ENCODE results near the gene MED27. TPM values are rescaled to one million over a fixed set of nuclear protein-coding genes. Genes with fewer than 3 reads are reported as not detected.

The MED27 gene
- total and polyA plus RNA-seq, 5 donors from 2014 or later = 28.7 to 58.5 (median 45.9) TPM

DNA sequence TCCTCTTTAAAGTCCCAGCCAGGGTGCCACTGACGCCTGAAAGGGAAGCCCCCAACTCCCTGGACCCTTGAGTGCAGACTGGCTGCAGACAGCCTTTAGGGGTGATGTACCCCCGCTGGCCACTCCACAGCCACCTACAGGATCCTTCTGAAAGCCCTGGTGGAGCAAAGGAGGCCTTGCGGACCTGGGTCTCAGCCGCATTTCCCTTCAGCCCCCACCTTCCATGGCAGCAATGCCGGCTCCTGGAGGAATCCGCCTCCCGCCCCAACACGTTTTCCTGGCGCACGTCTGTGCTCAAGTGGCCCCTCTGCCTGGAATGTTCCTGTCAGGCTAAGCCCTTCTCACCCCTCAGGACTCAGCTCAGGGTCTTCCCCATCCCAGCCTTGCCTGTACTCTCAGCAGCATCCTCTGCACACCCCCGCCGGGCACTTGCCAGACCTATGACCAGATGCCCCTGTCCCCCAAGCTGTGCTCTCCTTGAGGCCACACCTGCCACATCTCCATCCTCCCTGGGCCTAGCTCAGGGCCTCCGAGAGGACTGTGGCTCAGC is 205.7 kb downstream of the MED27 start:
- H3K36me3 ChIP-seq (ENCODE audit: control insufficient read depth, insufficient read depth, low read length) = peaks cover 3% of the 10 kb centered on the region
- ATAC-seq (ENCODE audit: low read depth in 2 of 2) = no peak
- H3K9me3 ChIP-seq (ENCODE audit: control insufficient read depth in 2 of 2, low read length in 2 of 2) = no peaks in the 10 kb centered on the region
- Mint-ChIP-seq H3K4me1 (peaks cover 0 to 3% (median 0%) of the 10 kb centered on the region in 4 donors), H3K4me3 (no peak overlapping the region), H3K27ac (no peak overlapping the region), H3K27me3 (no peaks in the 10 kb centered on the region), H3K9me3 (no peaks in the 10 kb centered on the region), H3K36me3 (peaks cover 9% of the 10 kb centered on the region)
- no peak overlapping the region for H3K27ac ChIP-seq (ENCODE audit: insufficient read depth, low read length, poor library complexity, severe bottlenecking)
- H3K27me3 ChIP-seq (ENCODE audit: control insufficient read depth, insufficient read depth, low read length) = no peaks in the 10 kb centered on the region
- no peak overlapping the region for H3K4me3 ChIP-seq (ENCODE audit: low read depth, low read length)
- DNase-seq = no peak
- no peaks in the 10 kb centered on the region for H3K4me1 ChIP-seq (ENCODE audit: control insufficient read depth, insufficient read depth, low read length, poor library complexity, severe bottlenecking)

DNA sequence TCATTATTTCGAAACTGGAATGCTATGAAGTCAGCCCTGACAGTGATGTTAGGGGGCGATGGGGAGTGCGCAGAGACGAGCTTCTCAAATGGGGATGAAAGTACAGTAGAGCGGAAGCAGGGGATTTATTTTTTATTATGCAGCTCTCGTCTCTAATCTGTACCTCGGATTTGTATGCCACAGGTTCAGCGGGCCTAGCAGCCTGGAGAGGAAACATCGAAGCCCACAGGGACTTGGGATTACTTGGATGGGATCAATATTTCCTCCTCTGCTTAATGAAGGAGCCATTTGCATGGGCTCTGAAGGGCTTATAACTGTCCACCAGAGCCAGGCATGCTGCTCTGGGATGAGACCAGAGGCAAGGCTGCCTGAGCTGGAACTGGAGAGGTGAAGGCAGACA is 206.3 kb downstream of the MED27 start:
- Mint-ChIP-seq H3K4me1 (peaks cover 0 to 3% (median 0%) of the 10 kb centered on the region in 4 donors), H3K27ac (no peak overlapping the region), H3K36me3 (peaks cover 9% of the 10 kb centered on the region), H3K27me3 (no peaks in the 10 kb centered on the region), H3K4me3 (no peak overlapping the region), H3K9me3 (no peaks in the 10 kb centered on the region)
- Histone ChIP-seq H3K36me3 (ENCODE audit: control insufficient read depth, insufficient read depth, low read length) (peaks cover 3% of the 10 kb centered on the region), H3K4me1 (ENCODE audit: control insufficient read depth, insufficient read depth, low read length, poor library complexity, severe bottlenecking) (no peaks in the 10 kb centered on the region), H3K27ac (ENCODE audit: insufficient read depth, low read length, poor library complexity, severe bottlenecking) (no peak overlapping the region), H3K9me3 (ENCODE audit: control insufficient read depth in 2 of 2, low read length in 2 of 2) (no peaks in the 10 kb centered on the region), H3K27me3 (ENCODE audit: control insufficient read depth, insufficient read depth, low read length) (no peaks in the 10 kb centered on the region), H3K4me3 (ENCODE audit: low read depth, low read length) (no peak overlapping the region)
- ATAC-seq (ENCODE audit: low read depth in 2 of 2) = no peak
- DNase-seq = no peak

DNA sequence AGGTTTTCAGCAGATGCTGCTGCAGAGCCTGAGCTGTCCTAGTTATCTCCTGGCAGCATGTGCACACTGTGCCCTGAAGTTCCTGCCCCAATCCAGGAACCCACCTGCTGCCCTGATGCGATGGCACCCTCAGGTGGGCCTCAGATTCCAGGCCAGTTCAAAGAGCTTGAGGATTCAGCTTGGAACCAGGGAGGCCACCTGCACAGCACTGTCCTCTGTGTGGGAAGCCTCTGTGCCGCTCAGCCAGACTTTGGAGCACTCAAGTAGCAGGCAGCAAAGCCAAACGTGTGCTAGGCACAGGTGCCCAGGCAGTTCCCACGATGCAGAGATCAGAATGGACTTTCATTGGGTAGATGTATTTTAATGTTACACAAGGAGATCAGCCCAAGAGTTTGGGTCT is 207.0 kb downstream of the MED27 start:
- Histone ChIP-seq H3K36me3 (ENCODE audit: control insufficient read depth, insufficient read depth, low read length) (peaks cover 3% of the 10 kb centered on the region), H3K9me3 (ENCODE audit: control insufficient read depth in 2 of 2, low read length in 2 of 2) (no peaks in the 10 kb centered on the region), H3K4me3 (ENCODE audit: low read depth, low read length) (no peak overlapping the region), H3K27me3 (ENCODE audit: control insufficient read depth, insufficient read depth, low read length) (no peaks in the 10 kb centered on the region), H3K27ac (ENCODE audit: insufficient read depth, low read length, poor library complexity, severe bottlenecking) (no peak overlapping the region), H3K4me1 (ENCODE audit: control insufficient read depth, insufficient read depth, low read length, poor library complexity, severe bottlenecking) (no peaks in the 10 kb centered on the region)
- H3K36me3 Mint-ChIP-seq = peaks cover 9% of the 10 kb centered on the region
- H3K27me3 Mint-ChIP-seq = no peaks in the 10 kb centered on the region
- no peak overlapping the region for H3K27ac Mint-ChIP-seq
- ATAC-seq (ENCODE audit: low read depth in 2 of 2) = no peak
- DNase-seq = no peak
- no peaks in the 10 kb centered on the region for H3K9me3 Mint-ChIP-seq
- no peak overlapping the region for H3K4me3 Mint-ChIP-seq
- H3K4me1 Mint-ChIP-seq = peaks cover 0 to 3% (median 0%) of the 10 kb centered on the region in 4 donors

DNA sequence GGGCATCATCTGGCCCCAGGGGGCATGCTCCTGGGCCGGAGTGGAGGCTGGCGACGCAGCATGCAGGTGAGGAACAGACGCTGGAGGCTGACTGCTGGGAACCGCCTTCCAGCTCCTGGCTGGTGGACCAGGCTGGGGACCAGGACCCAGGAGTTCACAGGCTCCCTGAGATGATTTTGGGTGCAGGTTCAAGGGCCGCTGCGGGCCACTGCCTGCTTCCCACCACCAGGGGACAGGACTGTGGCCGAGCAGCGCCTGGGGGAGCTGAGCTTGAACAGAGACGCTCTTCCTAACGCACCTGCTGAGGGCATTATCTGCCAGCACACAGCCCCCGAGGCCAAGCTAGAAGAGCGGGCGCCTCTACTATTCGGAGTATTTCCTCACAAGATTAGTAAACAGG is 207.7 kb downstream of the MED27 start:
- Mint-ChIP-seq H3K4me1 (peaks cover 0 to 3% (median 0%) of the 10 kb centered on the region in 4 donors), H3K36me3 (peaks cover 6% of the 10 kb centered on the region), H3K27me3 (no peaks in the 10 kb centered on the region), H3K4me3 (no peak overlapping the region), H3K27ac (no peak overlapping the region), H3K9me3 (no peaks in the 10 kb centered on the region)
- Histone ChIP-seq H3K4me1 (ENCODE audit: control insufficient read depth, insufficient read depth, low read length, poor library complexity, severe bottlenecking) (no peaks in the 10 kb centered on the region), H3K36me3 (ENCODE audit: control insufficient read depth, insufficient read depth, low read length) (peaks cover 3% of the 10 kb centered on the region), H3K9me3 (ENCODE audit: control insufficient read depth in 2 of 2, low read length in 2 of 2) (no peaks in the 10 kb centered on the region), H3K27ac (ENCODE audit: insufficient read depth, low read length, poor library complexity, severe bottlenecking) (no peak overlapping the region), H3K4me3 (ENCODE audit: low read depth, low read length) (no peak overlapping the region), H3K27me3 (ENCODE audit: control insufficient read depth, insufficient read depth, low read length) (no peaks in the 10 kb centered on the region)
- DNase-seq (no peak), ATAC-seq (ENCODE audit: low read depth in 2 of 2) (no peak)

DNA sequence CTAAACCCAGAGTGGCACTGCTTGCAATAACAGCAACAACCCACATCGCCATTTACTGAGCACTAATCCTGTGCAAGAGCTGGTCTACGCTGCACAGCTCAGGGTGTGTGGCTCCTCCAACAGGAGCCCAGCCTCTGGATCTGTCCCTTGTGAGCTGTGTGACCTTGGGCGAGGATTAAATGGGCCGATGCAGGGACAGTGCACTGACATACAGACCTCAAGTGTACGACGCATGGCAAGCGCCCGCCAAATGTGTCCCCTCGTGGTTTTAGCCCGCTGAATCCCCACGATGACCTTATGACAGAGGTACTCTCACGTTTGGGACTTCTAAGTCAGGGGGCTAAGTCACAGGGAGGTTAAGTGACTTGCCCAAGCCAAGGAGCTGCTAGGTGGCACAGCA is 209.5 kb downstream of the MED27 start:
- Histone ChIP-seq H3K9me3 (ENCODE audit: control insufficient read depth in 2 of 2, low read length in 2 of 2) (no peaks in the 10 kb centered on the region), H3K27me3 (ENCODE audit: control insufficient read depth, insufficient read depth, low read length) (no peaks in the 10 kb centered on the region), H3K27ac (ENCODE audit: insufficient read depth, low read length, poor library complexity, severe bottlenecking) (no peak overlapping the region), H3K36me3 (ENCODE audit: control insufficient read depth, insufficient read depth, low read length) (peaks cover 3% of the 10 kb centered on the region), H3K4me1 (ENCODE audit: control insufficient read depth, insufficient read depth, low read length, poor library complexity, severe bottlenecking) (no peaks in the 10 kb centered on the region), H3K4me3 (ENCODE audit: low read depth, low read length) (no peak overlapping the region)
- no peak overlapping the region for H3K27ac Mint-ChIP-seq
- no peaks in the 10 kb centered on the region for H3K27me3 Mint-ChIP-seq
- H3K9me3 Mint-ChIP-seq = no peaks in the 10 kb centered on the region
- no peak overlapping the region for H3K4me3 Mint-ChIP-seq
- DNase-seq (no peak), ATAC-seq (ENCODE audit: low read depth in 2 of 2) (no peak)
- no peaks in the 10 kb centered on the region for H3K4me1 Mint-ChIP-seq
- H3K36me3 Mint-ChIP-seq = no peaks in the 10 kb centered on the region

DNA sequence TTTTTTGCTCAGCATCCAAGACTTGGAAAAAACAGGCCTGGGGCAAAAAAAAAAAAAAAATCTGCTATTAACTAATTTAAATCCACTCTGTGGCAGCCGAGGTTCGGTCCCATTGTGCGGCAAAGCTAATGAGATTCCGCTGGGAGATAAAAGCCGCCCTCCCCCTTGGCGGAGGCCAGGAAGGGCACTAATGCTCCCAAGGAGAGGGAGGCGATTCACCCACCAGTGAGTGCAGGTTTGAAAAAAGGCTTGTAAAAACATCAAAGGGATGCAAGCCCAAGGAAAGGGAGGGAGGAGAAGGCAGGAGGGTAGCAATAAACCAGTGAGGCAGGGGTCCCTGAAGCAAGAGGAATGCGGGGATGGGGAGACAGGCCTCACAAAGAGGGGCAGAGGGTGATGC is 210.3 kb downstream of the MED27 start:
- no peaks in the 10 kb centered on the region for H3K9me3 ChIP-seq (ENCODE audit: control insufficient read depth in 2 of 2, low read length in 2 of 2)
- peaks cover 3% of the 10 kb centered on the region for H3K36me3 ChIP-seq (ENCODE audit: control insufficient read depth, insufficient read depth, low read length)
- Mint-ChIP-seq H3K27ac (no peak overlapping the region), H3K4me3 (no peak overlapping the region), H3K9me3 (no peaks in the 10 kb centered on the region), H3K27me3 (no peaks in the 10 kb centered on the region), H3K4me1 (no peaks in the 10 kb centered on the region), H3K36me3 (no peaks in the 10 kb centered on the region)
- H3K27me3 ChIP-seq (ENCODE audit: control insufficient read depth, insufficient read depth, low read length) = no peaks in the 10 kb centered on the region
- ATAC-seq (ENCODE audit: low read depth in 2 of 2) (no peak), DNase-seq (no peak)
- H3K4me1 ChIP-seq (ENCODE audit: control insufficient read depth, insufficient read depth, low read length, poor library complexity, severe bottlenecking) = no peaks in the 10 kb centered on the region
- no peak overlapping the region for H3K27ac ChIP-seq (ENCODE audit: insufficient read depth, low read length, poor library complexity, severe bottlenecking)
- no peak overlapping the region for H3K4me3 ChIP-seq (ENCODE audit: low read depth, low read length)

DNA sequence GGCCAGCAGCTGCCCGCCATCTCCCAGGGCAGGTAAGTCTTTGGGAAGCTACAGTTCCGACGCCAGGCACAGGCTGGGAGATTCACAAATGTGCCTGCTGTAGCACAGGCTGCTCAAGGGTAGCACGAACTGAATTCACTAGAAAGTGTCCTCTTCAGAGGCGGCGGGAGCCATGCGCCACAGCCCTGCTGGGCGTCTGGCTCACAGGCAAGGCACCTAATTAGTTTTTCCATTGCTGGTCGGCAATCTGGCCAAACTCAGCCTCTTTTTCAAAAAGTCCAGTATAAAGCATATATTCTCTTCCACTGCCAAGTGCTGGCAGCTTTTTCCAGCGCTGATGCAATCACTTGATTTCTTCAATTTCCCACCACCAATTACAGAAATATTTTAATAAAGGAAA is 210.9 kb downstream of the MED27 start:
- Histone ChIP-seq H3K4me3 (ENCODE audit: low read depth, low read length) (no peak overlapping the region), H3K4me1 (ENCODE audit: control insufficient read depth, insufficient read depth, low read length, poor library complexity, severe bottlenecking) (no peaks in the 10 kb centered on the region), H3K9me3 (ENCODE audit: control insufficient read depth in 2 of 2, low read length in 2 of 2) (no peaks in the 10 kb centered on the region), H3K27me3 (ENCODE audit: control insufficient read depth, insufficient read depth, low read length) (no peaks in the 10 kb centered on the region), H3K27ac (ENCODE audit: insufficient read depth, low read length, poor library complexity, severe bottlenecking) (no peak overlapping the region), H3K36me3 (ENCODE audit: control insufficient read depth, insufficient read depth, low read length) (peaks cover 3% of the 10 kb centered on the region)
- DNase-seq = no peak
- Mint-ChIP-seq H3K9me3 (no peaks in the 10 kb centered on the region), H3K27me3 (no peaks in the 10 kb centered on the region), H3K36me3 (peaks cover 3% of the 10 kb centered on the region), H3K27ac (no peak overlapping the region), H3K4me1 (no peaks in the 10 kb centered on the region), H3K4me3 (no peak overlapping the region)
- no peak for ATAC-seq (ENCODE audit: low read depth in 2 of 2)

DNA sequence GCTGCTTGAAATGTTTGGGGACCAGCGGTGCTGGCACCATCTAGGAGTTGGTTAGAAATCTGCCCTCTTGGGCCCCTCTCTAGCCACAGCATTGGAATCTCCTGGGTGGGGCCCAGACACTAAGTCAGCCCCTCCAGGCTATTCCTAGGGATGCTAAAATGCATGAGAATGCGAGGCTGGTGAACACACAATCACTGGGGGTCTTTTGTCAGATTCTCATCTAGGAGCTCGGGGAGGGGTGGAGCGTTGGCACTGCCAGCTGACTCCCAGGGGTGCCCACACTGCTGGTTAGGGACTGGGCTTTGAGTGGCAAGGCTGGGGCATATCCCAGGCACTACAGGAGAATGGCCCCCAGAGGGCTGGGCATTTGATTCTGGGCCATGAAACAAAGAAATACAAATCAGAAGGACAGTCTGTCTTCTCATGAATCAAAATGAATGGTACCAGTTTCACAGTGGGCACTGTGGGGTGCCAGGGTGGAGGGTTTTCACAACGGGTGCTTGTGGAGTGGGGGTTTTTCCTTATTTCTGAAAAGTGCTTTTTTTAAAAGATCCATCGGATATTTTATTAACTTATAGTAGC is 212.0 kb downstream of the MED27 start:
- ATAC-seq (ENCODE audit: low read depth in 2 of 2) (no peak), DNase-seq (no peak)
- Mint-ChIP-seq H3K4me3 (no peak overlapping the region), H3K36me3 (peaks cover 11% of the 10 kb centered on the region), H3K9me3 (no peaks in the 10 kb centered on the region), H3K4me1 (no peaks in the 10 kb centered on the region), H3K27ac (no peak overlapping the region), H3K27me3 (no peaks in the 10 kb centered on the region)
- no peak overlapping the region for H3K4me3 ChIP-seq (ENCODE audit: low read depth, low read length)
- no peaks in the 10 kb centered on the region for H3K4me1 ChIP-seq (ENCODE audit: control insufficient read depth, insufficient read depth, low read length, poor library complexity, severe bottlenecking)
- H3K9me3 ChIP-seq (ENCODE audit: control insufficient read depth in 2 of 2, low read length in 2 of 2) = no peaks in the 10 kb centered on the region
- H3K27me3 ChIP-seq (ENCODE audit: control insufficient read depth, insufficient read depth, low read length) = no peaks in the 10 kb centered on the region
- H3K27ac ChIP-seq (ENCODE audit: insufficient read depth, low read length, poor library complexity, severe bottlenecking) = no peak overlapping the region
- peaks cover 6% of the 10 kb centered on the region for H3K36me3 ChIP-seq (ENCODE audit: control insufficient read depth, insufficient read depth, low read length)

Data from CD4-positive, CD25-positive, alpha-beta regulatory T cell (primary cell).